Left ventricle myocardium inferior (tissue), 1 donor: Measurements from ENCODE around the gene TMED6. TPM values are rescaled to one million over a fixed set of nuclear protein-coding genes. Genes with fewer than 3 reads are reported as not detected.

ENCODE experiments used
- DNase-seq: peaks from one replicate; pipeline ENCODE4 v3.0.0-alpha.2; 2020
- H3K27ac ChIP-seq: fragments of 200-600 bp; replicated peaks from 2 replicates; pipeline ENCODE4 v1.8.0; 2021
- H3K27me3 ChIP-seq: fragments of 200-600 bp; 2 replicates; pipeline ENCODE4 v1.8.0; 2021; ENCODE audit warnings: low read depth
- H3K36me3 ChIP-seq: fragments of 200-600 bp; 2 replicates; pipeline ENCODE4 v1.8.0; 2021
- H3K4me1 ChIP-seq: fragments of 200-600 bp; 2 replicates; pipeline ENCODE4 v1.8.0; 2021
- H3K4me3 ChIP-seq: fragments of 200-600 bp; 2 replicates; pipeline ENCODE4 v1.8.0; 2021; ENCODE audit warnings: mild to moderate bottlenecking, moderate library complexity
- H3K9me3 ChIP-seq: fragments of 200-600 bp; replicated peaks from 2 replicates; pipeline ENCODE4 v1.8.0; 2021
- intact Hi-C: fragments of 100-400 bp; cut with micrococcal nuclease; formaldehyde crosslinking; loops from one replicate; pipeline ENCODE4 v1.11.0; 2022
- total RNA-seq: library from RNA; stranded (reverse); fragmentation: NEBNext Ultra II Directional; extraction: Animal tissue kit (Norgen Biotek cat#: 25700); gene quantifications from one replicate; pipeline ENCODE4 v1.2.1, GENCODE V29; 2021
- TF ChIP-seq, protein P1 (sequence below): fragments of 200-600 bp; IDR thresholded peaks from 2 replicates; pipeline ENCODE4 v1.8.0; 2021; ENCODE audit warnings: antibody characterized with exemption, mild to moderate bottlenecking, borderline replicate concordance
- donor health status: DM: no; HTN: yes; CAD: no; lungs with severe emphysema.

The TMED6 gene
- total RNA-seq, 1 donor from 2014 or later, result not detected

DNA sequence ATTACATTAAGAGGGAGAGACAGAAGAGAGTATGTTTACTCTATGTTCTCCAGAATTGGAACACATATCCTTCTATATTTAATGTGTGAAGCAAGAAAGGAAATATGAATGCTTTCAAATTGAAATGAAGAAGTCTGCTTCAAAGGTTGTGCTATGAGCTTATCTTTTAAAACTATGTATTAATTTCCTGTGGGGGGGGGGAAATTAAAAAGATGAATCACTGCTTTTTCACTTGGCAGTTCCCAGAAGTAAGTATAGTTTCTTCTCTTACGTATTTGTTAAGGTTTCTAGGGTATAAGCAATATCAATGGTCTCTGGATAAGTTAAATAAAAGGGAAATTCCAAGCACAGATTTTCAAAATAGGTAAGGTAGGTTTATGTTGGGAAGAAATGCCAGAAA is 27.2 kb upstream of the TMED6 start:
- H3K27me3 ChIP-seq, result no peaks in the 10 kb centered on the region
- no peak overlapping the region for H3K27ac ChIP-seq
- H3K9me3 ChIP-seq, result no peaks in the 10 kb centered on the region
- H3K4me1 ChIP-seq, result peaks cover 29% of the 10 kb centered on the region
- no peak for DNase-seq
- intact Hi-C loops, result no loop called here
- TF ChIP-seq, protein P1, sequence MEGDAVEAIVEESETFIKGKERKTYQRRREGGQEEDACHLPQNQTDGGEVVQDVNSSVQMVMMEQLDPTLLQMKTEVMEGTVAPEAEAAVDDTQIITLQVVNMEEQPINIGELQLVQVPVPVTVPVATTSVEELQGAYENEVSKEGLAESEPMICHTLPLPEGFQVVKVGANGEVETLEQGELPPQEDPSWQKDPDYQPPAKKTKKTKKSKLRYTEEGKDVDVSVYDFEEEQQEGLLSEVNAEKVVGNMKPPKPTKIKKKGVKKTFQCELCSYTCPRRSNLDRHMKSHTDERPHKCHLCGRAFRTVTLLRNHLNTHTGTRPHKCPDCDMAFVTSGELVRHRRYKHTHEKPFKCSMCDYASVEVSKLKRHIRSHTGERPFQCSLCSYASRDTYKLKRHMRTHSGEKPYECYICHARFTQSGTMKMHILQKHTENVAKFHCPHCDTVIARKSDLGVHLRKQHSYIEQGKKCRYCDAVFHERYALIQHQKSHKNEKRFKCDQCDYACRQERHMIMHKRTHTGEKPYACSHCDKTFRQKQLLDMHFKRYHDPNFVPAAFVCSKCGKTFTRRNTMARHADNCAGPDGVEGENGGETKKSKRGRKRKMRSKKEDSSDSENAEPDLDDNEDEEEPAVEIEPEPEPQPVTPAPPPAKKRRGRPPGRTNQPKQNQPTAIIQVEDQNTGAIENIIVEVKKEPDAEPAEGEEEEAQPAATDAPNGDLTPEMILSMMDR, result no peak
- peaks cover 72% of the 10 kb centered on the region for H3K36me3 ChIP-seq
- H3K4me3 ChIP-seq, result no peak overlapping the region

DNA sequence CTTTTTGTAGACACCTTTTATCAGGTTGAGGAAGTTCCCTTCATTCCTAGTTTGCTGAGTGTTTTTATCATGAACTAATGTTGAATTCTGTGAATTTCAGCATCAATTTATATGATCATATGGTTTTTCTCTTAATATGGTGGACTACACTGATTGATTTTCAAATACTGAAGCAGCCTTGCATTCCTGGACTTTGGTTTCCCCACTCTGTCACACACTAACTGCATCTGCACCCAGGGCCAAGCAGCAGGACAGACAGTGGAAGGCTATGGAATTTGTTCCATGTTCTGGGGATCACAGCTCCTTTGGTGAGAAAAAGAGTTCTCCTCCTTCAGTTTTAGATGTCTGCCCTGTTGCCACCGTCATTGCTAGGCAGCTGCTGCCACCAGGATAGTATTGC is 26.4 kb upstream of the TMED6 start:
- Histone ChIP-seq H3K4me1 (peaks cover 23% of the 10 kb centered on the region), H3K27ac (no peak overlapping the region), H3K36me3 (peaks cover 70% of the 10 kb centered on the region), H3K9me3 (no peaks in the 10 kb centered on the region), H3K27me3 (no peaks in the 10 kb centered on the region), H3K4me3 (no peak overlapping the region)
- DNase-seq, result no peak
- intact Hi-C loops, result no loop called here
- TF ChIP-seq, protein P1, result no peak

DNA sequence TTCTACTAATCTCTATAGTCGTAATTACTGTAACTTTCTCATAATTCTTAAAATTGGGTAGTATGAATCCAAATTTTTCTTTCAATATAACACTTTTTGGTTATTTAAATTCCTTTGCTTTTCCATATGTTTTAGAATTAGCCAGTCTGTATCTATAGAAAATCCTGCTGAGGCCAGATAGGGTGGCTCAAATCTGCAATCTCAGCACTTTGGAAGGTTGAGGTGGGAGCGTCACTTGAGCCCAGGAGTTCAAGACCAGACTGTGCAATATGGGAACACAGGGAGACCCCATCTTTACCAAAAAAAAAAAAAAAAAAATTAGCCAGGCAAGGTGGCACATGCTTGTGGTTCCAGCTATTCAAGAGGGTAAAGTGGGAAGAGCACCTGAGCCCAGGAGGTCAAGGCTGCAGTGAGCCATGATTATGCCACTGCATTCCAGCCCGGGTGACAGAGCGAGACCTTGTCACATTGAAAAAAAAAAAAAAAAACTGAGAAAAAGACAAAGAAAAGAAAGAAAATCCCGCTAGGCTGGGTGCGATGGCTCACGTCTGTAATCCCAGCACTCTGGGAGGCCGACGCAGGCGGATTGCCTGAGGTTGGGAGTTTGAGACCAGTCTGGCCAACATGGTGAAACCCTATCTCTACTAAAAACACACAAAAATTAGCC is 24.9 kb upstream of the TMED6 start:
- Histone ChIP-seq H3K9me3 (no peaks in the 10 kb centered on the region), H3K4me1 (peaks cover 10% of the 10 kb centered on the region), H3K27ac (no peak overlapping the region), H3K36me3 (peaks cover 67% of the 10 kb centered on the region), H3K27me3 (no peaks in the 10 kb centered on the region), H3K4me3 (no peak overlapping the region)
- intact Hi-C loops, result no loop called here
- no peak for DNase-seq
- TF ChIP-seq, protein P1, result no peak

DNA sequence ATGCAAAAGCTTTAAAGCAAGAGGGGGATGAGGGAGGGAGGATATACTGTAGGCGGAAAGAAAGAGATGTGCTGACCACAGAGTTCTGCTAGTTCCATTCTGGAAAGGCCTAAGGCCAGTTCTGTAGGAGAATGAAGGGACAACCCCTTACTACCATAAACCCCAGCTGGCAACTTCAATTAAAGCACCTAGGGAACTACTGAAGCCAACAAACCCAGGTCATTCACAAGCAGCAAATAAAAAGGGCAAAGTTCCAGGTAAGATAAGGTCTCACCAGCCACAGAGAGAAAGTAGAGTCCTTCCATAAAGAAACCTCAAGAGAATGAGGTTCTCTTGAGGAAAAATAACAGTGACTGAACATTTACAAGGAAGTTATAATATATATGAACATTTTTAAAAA is 21.4 kb upstream of the TMED6 start:
- Histone ChIP-seq H3K4me1 (no peaks in the 10 kb centered on the region), H3K27me3 (no peaks in the 10 kb centered on the region), H3K4me3 (no peak overlapping the region), H3K27ac (no peak overlapping the region), H3K36me3 (peaks cover 66% of the 10 kb centered on the region), H3K9me3 (no peaks in the 10 kb centered on the region)
- intact Hi-C loops, result no loop called here
- DNase-seq, result no peak
- TF ChIP-seq, protein P1, result no peak

DNA sequence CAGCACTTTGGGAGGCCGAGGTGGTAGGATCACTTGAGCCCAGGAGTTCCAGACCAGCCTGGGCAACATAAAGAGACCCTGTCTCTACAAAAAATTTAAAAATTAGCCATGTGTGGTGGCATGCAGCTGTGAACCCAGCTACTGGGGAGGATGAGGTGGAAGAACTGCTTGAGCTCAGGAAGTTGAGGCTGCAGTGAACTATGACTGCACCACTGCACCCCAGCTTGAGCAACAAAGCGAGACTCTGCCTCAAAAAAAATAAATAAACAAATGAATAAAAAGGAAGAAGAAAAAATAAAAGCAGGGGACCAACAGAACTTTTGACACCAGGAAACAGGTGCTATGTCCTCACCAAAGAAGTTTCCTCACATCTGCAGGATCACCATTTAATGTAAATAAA is 20.0 kb upstream of the TMED6 start:
- Histone ChIP-seq H3K36me3 (peaks cover 73% of the 10 kb centered on the region), H3K27ac (no peak overlapping the region), H3K27me3 (no peaks in the 10 kb centered on the region), H3K4me3 (no peak overlapping the region), H3K9me3 (no peaks in the 10 kb centered on the region), H3K4me1 (no peaks in the 10 kb centered on the region)
- intact Hi-C loops, result no loop called here
- DNase-seq, result no peak
- TF ChIP-seq, protein P1, result no peak
